GM12878 (cell line): ENCODE measurements around the gene C16orf90. TPM values are rescaled to one million over a fixed set of nuclear protein-coding genes. Genes with fewer than 3 reads are reported as not detected.

ENCODE experiments used
- ATAC-seq: fragments of 200-7000 bp; cut with Tn5 transposase; 3 replicates; pipeline ENCODE4 v1.9.1; 2020; ENCODE audit warnings: mild to moderate bottlenecking, moderate library complexity
- BruUV-seq: library from RNA; stranded (reverse); fragments of 400-500 nt; replicated peaks from 2 replicates; lab custom pipeline; 2021; lab: Mats Ljungman, UMichigan
- CTCF ChIA-PET: fragments of 300-600 bp; sonication (Branson Sonifier 250); formaldehyde crosslinking; extraction: SDS; loops from one replicate; lab custom pipeline; 2021; ENCODE audit warnings: inconsistent platforms; lab: Yijun Ruan, JAX
- POLR2A ChIA-PET: fragments of 350-600 bp; formaldehyde crosslinking; extraction: SDS; loops from one replicate; lab custom pipeline; 2021; ENCODE audit warnings: inconsistent platforms; lab: Charles Lee
- RAD21 ChIA-PET: fragments of 300-600 bp; sonication (Branson Sonifier 250); formaldehyde crosslinking; loops from one replicate; lab custom pipeline; 2023; ENCODE audit warnings: antibody characterized with exemption; ENCODE audit not compliant: unreplicated experiment; lab: Charles Lee
- SMC1A ChIA-PET: fragments of 300-600 bp; sonication (Branson Sonifier 250); formaldehyde crosslinking; loops from one replicate; lab custom pipeline; 2023; ENCODE audit not compliant: unreplicated experiment, uncharacterized antibody; lab: Charles Lee
- DNase-seq: peaks from one replicate; pipeline ENCODE4 v3.0.0-alpha.2; 2011; ENCODE audit warnings: low read depth, low spot score
- FAIRE-seq: peaks from 3 replicates; lab custom pipeline; 2011; peaks lifted over from hg19 to GRCh38; lab: Jason Lieb, UNC
- H2AFZ ChIP-seq: 2 replicates; pipeline ENCODE4 v1.6.0; 2011; ENCODE audit warnings: low read depth, low read length, control low read depth; ENCODE audit not compliant: control insufficient read depth
- H3K27ac ChIP-seq: 2 replicates; pipeline ENCODE4 v1.5.1; 2011; ENCODE audit warnings: control low read depth; ENCODE audit not compliant: control insufficient read depth, insufficient read depth
- H3K27me3 ChIP-seq, 2 experiments: replicated peaks in 1 of 2; 2 replicates each; pipeline versions ENCODE4 v1.6.0 to v1.6.1; 2011; ENCODE audit warnings: low read length in 1 of 2; ENCODE audit not compliant: control insufficient read depth in 2 of 2, insufficient read depth in 2 of 2
- H3K36me3 ChIP-seq, 2 experiments: 2 replicates each; pipeline ENCODE4 v1.5.1; 2011; ENCODE audit warnings: low read length in 1 of 2; ENCODE audit not compliant: control insufficient read depth in 2 of 2, insufficient read depth in 2 of 2
- H3K4me1 ChIP-seq: 2 replicates; pipeline ENCODE4 v1.6.1; 2011; ENCODE audit warnings: mild to moderate bottlenecking, low read length, moderate library complexity, mixed read lengths; ENCODE audit not compliant: control insufficient read depth, insufficient read depth
- H3K4me2 ChIP-seq: 2 replicates; pipeline ENCODE4 v1.6.0; 2011; ENCODE audit warnings: control low read depth; ENCODE audit not compliant: control insufficient read depth, insufficient read depth
- H3K4me3 ChIP-seq: fragments of 200-600 bp; sonication (generic); 2 replicates; pipeline ENCODE4 v1.5.1; 2016
- H3K79me2 ChIP-seq: 2 replicates; pipeline ENCODE4 v1.6.0; 2011; ENCODE audit warnings: low read length; ENCODE audit not compliant: control insufficient read depth, insufficient read depth
- H3K9ac ChIP-seq: 2 replicates; pipeline ENCODE4 v1.8.0; 2011; ENCODE audit warnings: low read length, control low read depth, mixed read lengths; ENCODE audit not compliant: control insufficient read depth, insufficient read depth
- H3K9me3 ChIP-seq: replicated peaks from 3 replicates; pipeline ENCODE4 v1.5.1; 2011; ENCODE audit warnings: mild to moderate bottlenecking, low read length; ENCODE audit not compliant: control insufficient read depth, insufficient read depth
- H4K20me1 ChIP-seq: 2 replicates; pipeline ENCODE4 v1.6.0; 2011; ENCODE audit not compliant: control insufficient read depth, insufficient read depth
- CHD2 ChIP-seq: IDR thresholded peaks from 2 replicates; pipeline ENCODE4 v1.6.1; 2011; ENCODE audit warnings: low read depth, low read length, improper control_type of control experiment, borderline replicate concordance
- CREM ChIP-seq: IDR thresholded peaks from 2 replicates; pipeline ENCODE4 v1.6.1; 2014; ENCODE audit warnings: antibody characterized with exemption, low read depth
- EGR1 ChIP-seq, 2 experiments: IDR thresholded peaks; 1 replicate in 1 of 2; 2 replicates in 1 of 2; pipeline ENCODE4 v1.6.1; 2011 to 2012; ENCODE audit warnings: low read depth in 2 of 2, low read length in 2 of 2, borderline replicate concordance in 1 of 2, mild to moderate bottlenecking in 1 of 2, moderate library complexity in 1 of 2
- HSF1 ChIP-seq: fragments of 150-350 bp; IDR thresholded peaks from 2 replicates; pipeline ENCODE4 v1.6.1; 2014; ENCODE audit warnings: mild to moderate bottlenecking, low read depth, low read length
- MAX ChIP-seq: IDR thresholded peaks from 2 replicates; pipeline ENCODE4 v1.6.1; 2012; ENCODE audit warnings: low read depth, low read length, improper control_type of control experiment
- NR2F1 ChIP-seq: fragments of 450-650 bp; conservative IDR thresholded peaks from 2 replicates; pipeline ENCODE4 v1.6.1; 2017; ENCODE audit warnings: mild to moderate bottlenecking
- POLR2A ChIP-seq: IDR thresholded peaks from 2 replicates; pipeline ENCODE4 v1.6.1; 2011; ENCODE audit warnings: low read depth, mild to moderate bottlenecking, low read length
- POLR2AphosphoS5 ChIP-seq: IDR thresholded peaks from 2 replicates; pipeline ENCODE4 v1.6.1; 2011; ENCODE audit warnings: mild to moderate bottlenecking, low read length, inconsistent platforms
- TAF1 ChIP-seq: IDR thresholded peaks from 2 replicates; pipeline ENCODE4 v1.6.1; 2011; ENCODE audit warnings: mild to moderate bottlenecking, low read depth, low read length, borderline replicate concordance
- YY1 ChIP-seq: IDR thresholded peaks from 2 replicates; pipeline ENCODE4 v1.6.1; 2011; ENCODE audit warnings: low read depth, mild to moderate bottlenecking, low read length
- WGBS: methylation state at CpG from one replicate; pipeline ENCODE4 v1.1.6; 2016; ENCODE audit warnings: low lambda C conversion rate; ENCODE audit not compliant: insufficient replicate concordance, insufficient coverage; ENCODE audit errors: missing lambda C conversion rate; 5-methylcytosine and 5-hydroxymethylcytosine counted together
- in situ Hi-C: fragments of 300-500 bp; cut with MboI; formaldehyde crosslinking; loops from 9 replicates; pipeline ENCODE4 v1.14.3; 2018; ENCODE audit warnings: mixed read lengths
- intact Hi-C: fragments of 100-400 bp; cut with micrococcal nuclease; formaldehyde crosslinking; loops from one replicate; pipeline ENCODE4 v1.14.2; 2022; ENCODE audit not compliant: unreplicated experiment
- microRNA-seq: library from miRNA; unstranded; fragments of <30 nt; microRNA quantifications from one replicate; pipeline ENCODE4, GENCODE V29; 2018
- polyA plus RNA-seq, 11 experiments: library from polyadenylated mRNA; depleted of rRNA in 4 of 11; unstranded in 6 of 11; stranded (reverse) in 5 of 11; fragments of >200 nt; fragmentation: Nextera tagmentation in 4 of 11; fragmentation: Illumina TruSeq in 1 of 11; extraction: Ambion mirVana in 4 of 11; extraction: Trizol in 1 of 11; gene quantifications; 1 replicate in 1 of 11; 2 replicates in 10 of 11; pipeline versions ENCODE4 v1.2.1 to v1.2.3, GENCODE V29; 2011 to 2016; ENCODE audit warnings: inconsistent platforms in 2 of 11, missing spikeins in 2 of 11, low read depth in 1 of 11
- small RNA-seq: library from RNA; depleted of rRNA; stranded (forward); fragments of <200 nt; gene quantifications from one replicate; pipeline ENCODE3, GENCODE V24; 2014
- total RNA-seq, 4 experiments: library from RNA; depleted of rRNA in 3 of 4; stranded (reverse); fragments of >200 nt in 3 of 4; fragmentation: Illumina TruSeq in 1 of 4; extraction: Trizol in 1 of 4; gene quantifications; 2 replicates each; pipeline versions ENCODE4 v1.2.1 to v1.2.3, GENCODE V29; 2013 to 2021

C16orf90 gene
- total and polyA plus RNA-seq, 10 of the 15 experiments (the other 5 are each of a cell fraction or from before 2014, with no cell fraction given): not detected

- DNase-seq (no peak), ATAC-seq (peak; percentile 71), FAIRE-seq (no peak)
- ChIA-PET SMC1A (interaction anchor here (0.7 to 2.7 kb wide), 8 partner anchors 9 to 179 kb away, joined by 3 to 11 read pairs (median 4); partner anchors contain the start of genes ZNF174 and ZSCAN32), CTCF (interaction anchor here (1.0 to 2.2 kb wide), 8 partner anchors 13 to 310 kb away, joined by 3 to 12 read pairs (median 4); partner anchors contain the start of genes ZNF174 and ZSCAN32), POLR2A (interaction anchor here (0.6 to 2.1 kb wide), 6 partner anchors 13 to 161 kb away, joined by 3 to 10 read pairs (median 4); partner anchors contain the start of genes ZNF174, ZNF263 and ZSCAN32), RAD21 (interaction anchor here (0.9 to 1.1 kb wide), 3 partner anchors 9 to 161 kb away, joined by 3 to 6 read pairs (median 5); partner anchors contain the start of genes ZNF174 and ZSCAN32)
- Histone ChIP-seq H3K9ac (peak overlapping the region; percentile 54), H3K4me1 (no peaks in the 10 kb centered on the region), H3K27ac (peak overlapping the region; percentile 75), H4K20me1 (no peaks in the 10 kb centered on the region), H3K4me3 (peak overlapping the region; percentile 74), H2AFZ (no peak overlapping the region), H3K79me2 (peaks cover 18% of the 10 kb centered on the region), H3K4me2 (0 out of 2 replicates have a peak overlapping the region, but pooled peaks have one; percentile 29), H3K27me3 (no peaks in the 10 kb centered on the region), H3K36me3 (no peaks in the 10 kb centered on the region; a peak in 1 of 4 replicates), H3K9me3 (no peaks in the 10 kb centered on the region; the same call in 2 of the 3 replicates)
- 35% methylated on average over 10 of the region's 10 CpGs for WGBS
- TF ChIP-seq POLR2AphosphoS5 (peak; percentile 58), CHD2 (peak; percentile 14; the same call in 1 of the 2 replicates), EGR1 (IDR thresholded peaks at IDR 0.05; ENCODE audit: borderline replicate concordance in 1 of 2, low read depth in 2 of 2, low read length in 2 of 2) (peak in 1 of 2 experiments; percentile 39; a peak in 1 of 3 replicates), TAF1 (peak; percentile 31; the same call in 1 of the 2 replicates), POLR2A (peak; percentile 63; the same call in 1 of the 2 replicates), MAX (no peak), NR2F1 (no peak), CREM (0 out of 2 replicates have a peak, but pooled peaks have one; percentile 24), YY1 (0 out of 2 replicates have a peak, but pooled peaks have one; percentile 11), HSF1 (no peak)
- in situ Hi-C loops: no loop called here
- TSS peak; percentile 92 for BruUV-seq
- intact Hi-C loops: no loop called here
Measured at GRCh38 chr16:3444032-3444388, 51.3 kb downstream of the C16orf90 start.

Small RNAs within 50 kb of the gene (microRNA-seq; reads per million reads assigned to microRNA genes)
- not detected for gene MIR6126

Small RNAs within 50 kb of the gene (small RNA-seq; reads per million reads assigned to genes)
- not detected for gene MIR6126

Other genes starting within 250 kb of the C16orf90 start
Only the 7 nearest of the 14 such genes appear.
- 18.0 and 18.1 TPM in 2 replicates for gene ZSCAN32, start 94.5 kb downstream of the C16orf90 start, total RNA-seq (2014; rRNA removed)
- 14.6 and 15.8 TPM in 2 replicates for gene ZSCAN32, start 94.5 kb downstream of the C16orf90 start, total RNA-seq (2014; rRNA removed; fragmentation: Illumina TruSeq; extraction: Trizol)
- gene ZSCAN32, start 94.5 kb downstream of the C16orf90 start, total RNA-seq (2021): 13.8 and 15.6 TPM in 2 replicates
- 23.8 and 25.0 TPM in 2 replicates for gene ZSCAN32, start 94.5 kb downstream of the C16orf90 start, polyA plus RNA-seq (2011; rRNA removed)
- 20.9 and 22.8 TPM in 2 replicates for gene ZSCAN32, start 94.5 kb downstream of the C16orf90 start, polyA plus RNA-seq (2014; fragmentation: Illumina TruSeq; extraction: Trizol)
- gene ZSCAN32, start 94.5 kb downstream of the C16orf90 start, polyA plus RNA-seq (2014; fragmentation: Nextera tagmentation; extraction: Ambion mirVana): 10 to 100 TPM; 12.8 to 15.2 TPM
- gene ZSCAN32, start 94.5 kb downstream of the C16orf90 start, polyA plus RNA-seq (2014; rRNA removed): 16.2 and 17.4 TPM in 2 replicates
- gene ZSCAN32, start 94.5 kb downstream of the C16orf90 start, polyA plus RNA-seq (2016; fragmentation: Nextera tagmentation; extraction: Ambion mirVana): 1 to 10 TPM; 9.6 to 9.9 TPM
- gene ZNF174, start 94.3 kb downstream of the C16orf90 start, total RNA-seq (2014; rRNA removed): 11.0 and 12.5 TPM in 2 replicates
- gene ZNF174, start 94.3 kb downstream of the C16orf90 start, total RNA-seq (2014; rRNA removed; fragmentation: Illumina TruSeq; extraction: Trizol): 7.6 and 8.2 TPM in 2 replicates
- gene ZNF174, start 94.3 kb downstream of the C16orf90 start, total RNA-seq (2021): 9.5 and 10.1 TPM in 2 replicates
- gene ZNF174, start 94.3 kb downstream of the C16orf90 start, polyA plus RNA-seq (2011; rRNA removed): 14.1 and 14.3 TPM in 2 replicates
- gene ZNF174, start 94.3 kb downstream of the C16orf90 start, polyA plus RNA-seq (2014; fragmentation: Illumina TruSeq; extraction: Trizol): 11.9 and 13.2 TPM in 2 replicates
- 1 to 10 TPM; 3.0 to 4.7 TPM for gene ZNF174, start 94.3 kb downstream of the C16orf90 start, polyA plus RNA-seq (2014; fragmentation: Nextera tagmentation; extraction: Ambion mirVana)
- gene ZNF174, start 94.3 kb downstream of the C16orf90 start, polyA plus RNA-seq (2014; rRNA removed): 9.8 and 10.7 TPM in 2 replicates
- 10 to 100 TPM in 1 of 2 experiments, 1 to 10 TPM in 1; 8.6 to 10.0 TPM for gene ZNF174, start 94.3 kb downstream of the C16orf90 start, polyA plus RNA-seq (2016; fragmentation: Nextera tagmentation; extraction: Ambion mirVana)
- 2.4 TPM in 2 replicates for gene ZNF597, start 52.0 kb downstream of the C16orf90 start, total RNA-seq (2014; rRNA removed)
- gene ZNF597, start 52.0 kb downstream of the C16orf90 start, total RNA-seq (2014; rRNA removed; fragmentation: Illumina TruSeq; extraction: Trizol): 2.8 TPM in 2 replicates
- 1.9 and 2.0 TPM in 2 replicates for gene ZNF597, start 52.0 kb downstream of the C16orf90 start, total RNA-seq (2021)
- 2.7 and 3.1 TPM in 2 replicates for gene ZNF597, start 52.0 kb downstream of the C16orf90 start, polyA plus RNA-seq (2011; rRNA removed)
- 2.0 and 2.8 TPM in 2 replicates for gene ZNF597, start 52.0 kb downstream of the C16orf90 start, polyA plus RNA-seq (2014; fragmentation: Illumina TruSeq; extraction: Trizol)
- gene ZNF597, start 52.0 kb downstream of the C16orf90 start, polyA plus RNA-seq (2014; fragmentation: Nextera tagmentation; extraction: Ambion mirVana): under 1 TPM; 0.80 to 0.85 TPM
- 1.2 and 1.5 TPM in 2 replicates for gene ZNF597, start 52.0 kb downstream of the C16orf90 start, polyA plus RNA-seq (2014; rRNA removed)
- gene ZNF597, start 52.0 kb downstream of the C16orf90 start, polyA plus RNA-seq (2016; fragmentation: Nextera tagmentation; extraction: Ambion mirVana): 1 to 10 TPM; 1.3 to 2.8 TPM
- 17.6 and 19.3 TPM in 2 replicates for gene NAA60, start 51.8 kb downstream of the C16orf90 start, total RNA-seq (2014; rRNA removed)
- 10.9 and 15.6 TPM in 2 replicates for gene NAA60, start 51.8 kb downstream of the C16orf90 start, total RNA-seq (2014; rRNA removed; fragmentation: Illumina TruSeq; extraction: Trizol)
- 38.6 and 39.7 TPM in 2 replicates for gene NAA60, start 51.8 kb downstream of the C16orf90 start, total RNA-seq (2021)
- gene NAA60, start 51.8 kb downstream of the C16orf90 start, polyA plus RNA-seq (2011; rRNA removed): 24.3 and 30.8 TPM in 2 replicates
- 42.5 and 54.7 TPM in 2 replicates for gene NAA60, start 51.8 kb downstream of the C16orf90 start, polyA plus RNA-seq (2014; fragmentation: Illumina TruSeq; extraction: Trizol)
- 1 to 10 TPM; 6.2 to 9.1 TPM for gene NAA60, start 51.8 kb downstream of the C16orf90 start, polyA plus RNA-seq (2014; fragmentation: Nextera tagmentation; extraction: Ambion mirVana)
- gene NAA60, start 51.8 kb downstream of the C16orf90 start, polyA plus RNA-seq (2014; rRNA removed): 32.2 and 39.1 TPM in 2 replicates
- gene NAA60, start 51.8 kb downstream of the C16orf90 start, polyA plus RNA-seq (2016; fragmentation: Nextera tagmentation; extraction: Ambion mirVana): 10 to 100 TPM; 38.4 to 43.1 TPM
- 3.8 and 6.0 TPM in 2 replicates for gene CLUAP1, start 5.5 kb upstream of the C16orf90 start, total RNA-seq (2014; rRNA removed)
- 8.5 and 11.2 TPM in 2 replicates for gene CLUAP1, start 5.5 kb upstream of the C16orf90 start, total RNA-seq (2014; rRNA removed; fragmentation: Illumina TruSeq; extraction: Trizol)
- gene CLUAP1, start 5.5 kb upstream of the C16orf90 start, total RNA-seq (2021): 6.9 and 7.1 TPM in 2 replicates
- 15.0 and 19.5 TPM in 2 replicates for gene CLUAP1, start 5.5 kb upstream of the C16orf90 start, polyA plus RNA-seq (2011; rRNA removed)
- 8.2 and 14.5 TPM in 2 replicates for gene CLUAP1, start 5.5 kb upstream of the C16orf90 start, polyA plus RNA-seq (2014; fragmentation: Illumina TruSeq; extraction: Trizol)
- 10 to 100 TPM; 14.9 to 16.2 TPM for gene CLUAP1, start 5.5 kb upstream of the C16orf90 start, polyA plus RNA-seq (2014; fragmentation: Nextera tagmentation; extraction: Ambion mirVana)
- 5.0 and 7.9 TPM in 2 replicates for gene CLUAP1, start 5.5 kb upstream of the C16orf90 start, polyA plus RNA-seq (2014; rRNA removed)
- 10 to 100 TPM; 14.6 to 15.1 TPM for gene CLUAP1, start 5.5 kb upstream of the C16orf90 start, polyA plus RNA-seq (2016; fragmentation: Nextera tagmentation; extraction: Ambion mirVana)
- 14.1 and 15.0 TPM in 2 replicates for gene NLRC3, start 81.9 kb upstream of the C16orf90 start, total RNA-seq (2014; rRNA removed)
- gene NLRC3, start 81.9 kb upstream of the C16orf90 start, total RNA-seq (2014; rRNA removed; fragmentation: Illumina TruSeq; extraction: Trizol): 7.9 and 8.2 TPM in 2 replicates
- gene NLRC3, start 81.9 kb upstream of the C16orf90 start, total RNA-seq (2021): 17.8 and 18.2 TPM in 2 replicates
- gene NLRC3, start 81.9 kb upstream of the C16orf90 start, polyA plus RNA-seq (2011; rRNA removed): 6.7 and 6.8 TPM in 2 replicates
- 9.2 and 9.4 TPM in 2 replicates for gene NLRC3, start 81.9 kb upstream of the C16orf90 start, polyA plus RNA-seq (2014; fragmentation: Illumina TruSeq; extraction: Trizol)
- gene NLRC3, start 81.9 kb upstream of the C16orf90 start, polyA plus RNA-seq (2014; fragmentation: Nextera tagmentation; extraction: Ambion mirVana): 1 to 10 TPM; 2.2 to 2.4 TPM
- gene NLRC3, start 81.9 kb upstream of the C16orf90 start, polyA plus RNA-seq (2014; rRNA removed): 11.1 and 11.2 TPM in 2 replicates
- gene NLRC3, start 81.9 kb upstream of the C16orf90 start, polyA plus RNA-seq (2016; fragmentation: Nextera tagmentation; extraction: Ambion mirVana): 1 to 10 TPM; 6.1 to 6.9 TPM
- 6.0 and 6.1 TPM in 2 replicates for gene SLX4, start 116.1 kb upstream of the C16orf90 start, total RNA-seq (2014; rRNA removed)
- gene SLX4, start 116.1 kb upstream of the C16orf90 start, total RNA-seq (2014; rRNA removed; fragmentation: Illumina TruSeq; extraction: Trizol): 4.7 and 5.1 TPM in 2 replicates
- 12.3 and 12.4 TPM in 2 replicates for gene SLX4, start 116.1 kb upstream of the C16orf90 start, total RNA-seq (2021)
- 2.7 and 3.3 TPM in 2 replicates for gene SLX4, start 116.1 kb upstream of the C16orf90 start, polyA plus RNA-seq (2011; rRNA removed)
- 6.9 and 8.0 TPM in 2 replicates for gene SLX4, start 116.1 kb upstream of the C16orf90 start, polyA plus RNA-seq (2014; fragmentation: Illumina TruSeq; extraction: Trizol)
- under 1 TPM; 0.18 to 0.47 TPM for gene SLX4, start 116.1 kb upstream of the C16orf90 start, polyA plus RNA-seq (2014; fragmentation: Nextera tagmentation; extraction: Ambion mirVana)
- 8.3 and 8.4 TPM in 2 replicates for gene SLX4, start 116.1 kb upstream of the C16orf90 start, polyA plus RNA-seq (2014; rRNA removed)
- 1 to 10 TPM; 4.1 to 4.5 TPM for gene SLX4, start 116.1 kb upstream of the C16orf90 start, polyA plus RNA-seq (2016; fragmentation: Nextera tagmentation; extraction: Ambion mirVana)